Fibroblast of mammary gland (primary cell): ENCODE data around the gene SLC27A4.

Source experiments
- DNase-seq: peaks from one replicate; pipeline ENCODE4 v3.0.0-alpha.2; 2010; ENCODE audit warnings: low read depth
- H3K4me3 ChIP-seq: 2 replicates; pipeline ENCODE4 v1.5.1; 2011; ENCODE audit warnings: low read depth, mild to moderate bottlenecking, low read length, moderate library complexity; ENCODE audit not compliant: control insufficient read depth
- CTCF ChIP-seq: conservative IDR thresholded peaks from 2 replicates; pipeline ENCODE4 v1.5.1; 2011; ENCODE audit warnings: low read depth, low read length, inconsistent platforms; ENCODE audit not compliant: control insufficient read depth, insufficient read depth

SLC27A4 gene

GRCh38 chr9:128361986-128362646 is 21.8 kb downstream of the SLC27A4 start:
- DNase-seq: peak; percentile 81
- peak overlapping the region; percentile 56 for H3K4me3 ChIP-seq
- peak; percentile 89 for TF ChIP-seq CTCF

GRCh38 chr9:128362774-128363173 is 22.4 kb downstream of the SLC27A4 start:
- no peak for DNase-seq
- no peak for TF ChIP-seq CTCF
- H3K4me3 ChIP-seq: no peak overlapping the region

GRCh38 chr9:128365525-128365924 is 25.2 kb downstream of the SLC27A4 start:
- no peak overlapping the region for H3K4me3 ChIP-seq
- no peak for DNase-seq
- no peak for TF ChIP-seq CTCF

GRCh38 chr9:128369024-128369706 is 28.8 kb downstream of the SLC27A4 start:
- no peak for DNase-seq
- no peak for TF ChIP-seq CTCF
- no peak overlapping the region for H3K4me3 ChIP-seq

- peak overlapping the region; percentile 99 for H3K4me3 ChIP-seq
- TF ChIP-seq CTCF: no peak
- no peak for DNase-seq
Measured at GRCh38 chr9:128370367-128370751, 30.0 kb downstream of the SLC27A4 start.

- H3K4me3 ChIP-seq: peak within 1 kb of the TSS; percentile 99
- TF ChIP-seq CTCF: no peak
- peak; percentile 93 for DNase-seq
Measured at GRCh38 chr9:128370752-128371629, 30.7 kb downstream of the SLC27A4 start, which contains the start of gene URM1. URM1 (plus strand) TSS chr9:128371374; CDS start chr9:128371381, 7 bp downstream.
